ACC112 (cell line): ENCODE results near the gene GPS1.

Experiments used
- H2AFZ ChIP-seq: fragments of 200-600 bp; sonication (generic); one replicate; pipeline ENCODE4 v1.6.0; 2017; ENCODE audit warnings: antibody characterized with exemption, low read length; ENCODE audit not compliant: unreplicated experiment
- H3K27ac ChIP-seq: fragments of 200-600 bp; sonication (generic); 2 replicates; pipeline ENCODE4 v1.5.1; 2014; ENCODE audit warnings: low read depth, mild to moderate bottlenecking, antibody characterized with exemption, low read length, moderate library complexity
- H3K27me3 ChIP-seq: fragments of 200-600 bp; sonication (generic); 2 replicates; pipeline ENCODE4 v1.6.1; 2014; ENCODE audit warnings: mild to moderate bottlenecking, antibody characterized with exemption, low read length, moderate library complexity, mixed read lengths; ENCODE audit not compliant: insufficient read depth
- H3K36me3 ChIP-seq: fragments of 200-600 bp; sonication (generic); 2 replicates; pipeline ENCODE4 v1.6.1; 2016; ENCODE audit warnings: mild to moderate bottlenecking, antibody characterized with exemption, low read length, moderate library complexity, mixed read lengths; ENCODE audit not compliant: insufficient read depth
- H3K4me1 ChIP-seq: fragments of 200-600 bp; sonication (generic); one replicate; pipeline ENCODE4 v1.6.1; 2016; ENCODE audit warnings: low read length, mixed read lengths; ENCODE audit not compliant: insufficient read depth, unreplicated experiment, control insufficient read depth
- H3K4me3 ChIP-seq: fragments of 200-600 bp; sonication (generic); 2 replicates; pipeline ENCODE4 v1.5.1; 2014; ENCODE audit warnings: mild to moderate bottlenecking, low read depth, low read length
- H3K79me2 ChIP-seq: fragments of 200-600 bp; sonication (generic); one replicate; pipeline ENCODE4 v1.6.0; 2016; ENCODE audit warnings: low read length; ENCODE audit not compliant: control insufficient read depth, unreplicated experiment, insufficient read depth

GPS1 gene

GRCh38 chr17:82095777-82096708, 44.3 kb downstream of the GPS1 start:
- Histone ChIP-seq H3K4me1 (peaks cover 16% of the 10 kb centered on the region), H3K36me3 (peaks cover 11% of the 10 kb centered on the region; the same call in 1 of the 2 replicates), H2AFZ (no peak overlapping the region), H3K79me2 (peaks cover 25% of the 10 kb centered on the region), H3K27me3 (no peaks in the 10 kb centered on the region), H3K27ac (no peak overlapping the region), H3K4me3 (peak overlapping the region; percentile 83)

DNA sequence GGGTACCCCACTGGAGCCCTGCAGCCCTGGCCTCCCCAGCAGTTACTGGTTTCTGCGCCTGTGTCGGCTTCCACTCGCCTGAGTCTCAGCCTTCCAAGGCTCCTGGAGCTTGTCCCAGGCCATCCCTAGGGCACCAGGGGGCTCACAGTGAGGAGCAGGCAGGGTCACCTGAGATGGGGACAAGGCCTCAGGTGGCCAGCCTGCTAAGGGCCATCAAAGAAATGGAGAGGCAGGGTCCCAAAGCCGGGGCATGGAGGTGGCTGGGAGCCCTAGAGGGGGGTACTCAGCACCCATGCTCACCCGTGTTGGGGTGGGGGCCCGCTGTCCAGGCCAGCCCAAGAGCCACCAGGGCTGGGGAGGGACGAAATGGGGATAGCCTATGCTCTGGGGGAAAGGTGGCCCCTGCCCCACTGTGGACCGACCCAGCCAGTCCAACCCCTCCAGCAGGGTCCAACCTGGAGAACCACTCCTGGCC, 45.0 kb downstream of the GPS1 start:
- peaks cover 16% of the 10 kb centered on the region for H3K4me1 ChIP-seq
- peaks cover 11% of the 10 kb centered on the region; the same call in 1 of the 2 replicates for H3K36me3 ChIP-seq
- H2AFZ ChIP-seq: no peak overlapping the region
- no peaks in the 10 kb centered on the region for H3K27me3 ChIP-seq
- peaks cover 25% of the 10 kb centered on the region for H3K79me2 ChIP-seq
- no peak overlapping the region for H3K27ac ChIP-seq
- H3K4me3 ChIP-seq: peak overlapping the region; percentile 83

DNA sequence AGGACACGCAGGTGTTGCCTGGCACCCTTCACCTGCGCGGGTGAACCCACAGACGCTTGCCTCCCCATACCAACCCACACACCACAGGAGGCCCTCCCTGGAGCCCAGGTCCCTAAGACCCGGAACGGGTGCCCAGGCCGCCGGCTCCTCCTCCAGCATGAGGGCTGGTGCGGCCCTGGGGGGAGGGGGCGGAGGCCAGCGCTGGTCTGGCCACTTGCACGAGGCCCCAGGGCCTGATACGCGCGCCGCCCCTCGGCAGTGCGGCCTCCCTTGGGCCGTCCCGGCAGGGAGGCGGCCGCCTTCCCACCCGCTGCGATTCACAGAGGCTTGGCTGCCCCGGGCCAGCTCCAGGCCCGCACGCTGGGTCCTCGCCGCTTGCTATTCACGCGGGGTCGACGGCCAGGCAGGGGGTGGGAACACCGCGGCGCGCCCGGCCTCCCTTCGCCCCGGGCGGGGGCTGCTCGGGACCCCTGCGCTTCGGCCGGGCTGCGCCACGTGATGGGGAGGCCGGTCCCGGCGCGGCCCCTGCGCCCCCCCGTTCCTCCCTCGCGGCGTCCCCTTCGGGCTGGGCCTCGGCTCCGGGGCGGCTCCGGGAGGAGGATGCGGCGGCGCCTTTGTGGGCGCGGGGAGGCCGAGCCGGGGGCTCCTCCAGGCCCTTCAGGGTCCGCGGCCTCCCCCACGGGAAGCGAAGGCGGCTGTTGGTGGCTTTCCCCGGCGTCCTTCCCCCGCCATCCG, 45.7 kb downstream of the GPS1 start:
- no peaks in the 10 kb centered on the region for H3K27me3 ChIP-seq
- peak overlapping the region; percentile 73 for H3K27ac ChIP-seq
- peaks cover 16% of the 10 kb centered on the region for H3K4me1 ChIP-seq
- peak overlapping the region; percentile 49 for H2AFZ ChIP-seq
- H3K79me2 ChIP-seq: peaks cover 25% of the 10 kb centered on the region
- peak overlapping the region; percentile 83 for H3K4me3 ChIP-seq
- H3K36me3 ChIP-seq: peaks cover 11% of the 10 kb centered on the region; the same call in 1 of the 2 replicates

DNA sequence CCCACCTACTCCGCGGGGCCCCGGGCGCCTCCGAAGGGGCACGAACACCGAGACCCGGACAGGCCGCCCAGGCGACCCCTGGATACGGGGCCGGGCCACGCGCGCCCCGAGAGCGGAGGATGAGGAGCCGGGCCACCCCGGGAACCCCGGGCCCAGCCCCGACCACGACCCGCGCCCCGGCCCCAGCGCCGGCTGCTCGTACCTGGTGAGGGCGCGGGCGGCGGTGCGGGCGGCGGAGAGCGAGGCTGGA, 46.1 kb downstream of the GPS1 start:
- H3K79me2 ChIP-seq: peaks cover 25% of the 10 kb centered on the region

GRCh38 chr17:82098169-82098938, 46.7 kb downstream of the GPS1 start, which contains the start of gene FASN:
FASN (minus strand) TSS chr17:82098236; CDS start chr17:82096445, 1,791 bp downstream.
- no peaks in the 10 kb centered on the region for H3K27me3 ChIP-seq
- H2AFZ ChIP-seq: peak within 1 kb of the TSS; percentile 61
- peaks cover 7% of the 10 kb centered on the region; the same call in 1 of the 2 replicates for H3K36me3 ChIP-seq
- peak within 1 kb of the TSS; percentile 88 for H3K27ac ChIP-seq
- peaks cover 16% of the 10 kb centered on the region for H3K4me1 ChIP-seq
- H3K79me2 ChIP-seq: peaks cover 23% of the 10 kb centered on the region
- H3K4me3 ChIP-seq: peak within 1 kb of the TSS; percentile 83

More for the DNA sequence above, 46.1 kb downstream of the GPS1 start:
- Histone ChIP-seq H3K27me3 (no peaks in the 10 kb centered on the region), H3K27ac (peak overlapping the region; percentile 73), H3K4me1 (peaks cover 16% of the 10 kb centered on the region), H2AFZ (peak overlapping the region; percentile 49), H3K4me3 (peak overlapping the region; percentile 83), H3K36me3 (peaks cover 8% of the 10 kb centered on the region; the same call in 1 of the 2 replicates)

DNA sequence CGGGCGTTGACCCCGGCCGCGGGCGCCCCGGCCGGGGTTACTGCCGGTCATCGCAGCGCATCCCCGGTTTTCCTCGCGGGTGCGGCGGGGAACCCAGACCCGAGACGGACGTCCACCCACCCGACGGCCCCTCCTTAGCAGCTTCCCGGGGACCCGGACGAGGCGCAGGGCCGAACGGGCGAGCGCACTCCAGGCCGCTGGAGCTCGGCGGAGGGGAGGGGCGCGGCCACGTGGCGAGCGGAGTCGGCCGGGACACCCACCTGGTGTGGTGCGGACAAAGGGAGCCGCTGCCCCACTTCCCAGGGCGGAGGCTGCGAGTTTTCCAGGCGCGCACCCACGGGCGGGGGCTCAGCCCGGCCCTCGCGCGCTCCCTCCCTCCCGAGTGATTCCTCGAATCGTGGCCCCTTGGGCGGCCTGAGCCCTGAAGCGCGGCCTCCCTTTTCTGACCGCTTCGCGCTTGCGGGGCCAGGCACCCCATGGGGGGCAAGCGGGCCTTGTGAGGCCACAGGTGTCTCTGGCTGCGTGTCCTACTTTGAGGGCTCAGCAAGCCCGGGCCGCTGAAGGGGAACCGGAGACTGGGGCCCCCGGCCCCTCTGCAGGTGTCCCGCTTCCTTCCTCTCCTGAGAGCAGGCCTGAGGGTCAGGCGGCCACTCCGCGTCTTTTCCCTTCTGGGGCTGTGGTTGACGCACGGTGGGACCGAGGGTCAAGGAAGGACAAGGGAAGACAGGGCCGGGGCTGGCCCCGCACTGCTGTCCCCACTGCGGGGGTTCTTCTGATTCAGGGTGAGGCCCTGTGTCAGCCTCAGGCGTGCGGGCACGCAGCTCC, 47.5 kb downstream of the GPS1 start:
- Histone ChIP-seq H3K36me3 (peaks cover 5% of the 10 kb centered on the region; the same call in 1 of the 2 replicates), H3K27me3 (no peaks in the 10 kb centered on the region), H3K79me2 (peaks cover 23% of the 10 kb centered on the region), H3K4me3 (peak overlapping the region; percentile 83), H2AFZ (no peak overlapping the region), H3K4me1 (peaks cover 16% of the 10 kb centered on the region), H3K27ac (peak overlapping the region; percentile 56)

GRCh38 chr17:82100502-82101298, 49.0 kb downstream of the GPS1 start:
- peaks cover 15% of the 10 kb centered on the region for H3K4me1 ChIP-seq
- no peaks in the 10 kb centered on the region for H3K27me3 ChIP-seq
- H3K36me3 ChIP-seq: no peaks in the 10 kb centered on the region
- peaks cover 15% of the 10 kb centered on the region for H3K79me2 ChIP-seq
- no peak overlapping the region for H2AFZ ChIP-seq
- H3K27ac ChIP-seq: no peak overlapping the region
- H3K4me3 ChIP-seq: no peak overlapping the region

- H3K4me1 ChIP-seq: peaks cover 9% of the 10 kb centered on the region
- H3K36me3 ChIP-seq: no peaks in the 10 kb centered on the region
- no peak overlapping the region for H3K4me3 ChIP-seq
- no peaks in the 10 kb centered on the region for H3K27me3 ChIP-seq
- H3K27ac ChIP-seq: no peak overlapping the region
- H2AFZ ChIP-seq: no peak overlapping the region
- peaks cover 9% of the 10 kb centered on the region for H3K79me2 ChIP-seq
Observed at GRCh38 chr17:82101301-82101715, 49.6 kb downstream of the GPS1 start.
